BLaER1 treated with 17β-estradiol and CSF1 and Interleukin-3, amounts not matched to agents 10 nM and 100 nM (cell line): ENCODE results near the gene BBC3.

Experiments
- H3K27ac ChIP-seq, 11 experiments: shearing (Covaris generic); formaldehyde crosslinking; 2 replicates each; pipeline ENCODE4 v1.8.1; 2022
- H3K27me3 ChIP-seq, 11 experiments: shearing (Covaris generic); formaldehyde crosslinking; 2 replicates each; pipeline ENCODE4 v1.8.1; 2022
- H3K36me3 ChIP-seq, 11 experiments: shearing (Covaris generic); formaldehyde crosslinking; 2 replicates each; pipeline ENCODE4 v1.8.1; 2022
- H3K4me1 ChIP-seq, 10 experiments: shearing (Covaris generic); formaldehyde crosslinking; 2 replicates each; pipeline ENCODE4 v1.8.1; 2022
- H3K4me2 ChIP-seq, 11 experiments: shearing (Covaris generic); formaldehyde crosslinking; 2 replicates each; pipeline ENCODE4 v1.8.1; 2022
- H3K4me3 ChIP-seq, 10 experiments: shearing (Covaris generic); formaldehyde crosslinking; 2 replicates each; pipeline ENCODE4 v1.8.1; 2022
- H3K9ac ChIP-seq, 11 experiments: shearing (Covaris generic); formaldehyde crosslinking; 2 replicates each; pipeline ENCODE4 v1.8.1; 2022
- H3K9me3 ChIP-seq, 11 experiments: shearing (Covaris generic); formaldehyde crosslinking; replicated peaks in 1 of 11; 2 replicates each; pipeline ENCODE4 v1.8.1; 2022
- H4K20me1 ChIP-seq, 11 experiments: shearing (Covaris generic); formaldehyde crosslinking; 2 replicates each; pipeline ENCODE4 v1.8.1; 2022
- Cebpa-rat ChIP-seq, 11 experiments: shearing (Covaris generic); IDR thresholded peaks; 2 replicates each; pipeline ENCODE4 v1.8.1; 2022

Gene BBC3

DNA sequence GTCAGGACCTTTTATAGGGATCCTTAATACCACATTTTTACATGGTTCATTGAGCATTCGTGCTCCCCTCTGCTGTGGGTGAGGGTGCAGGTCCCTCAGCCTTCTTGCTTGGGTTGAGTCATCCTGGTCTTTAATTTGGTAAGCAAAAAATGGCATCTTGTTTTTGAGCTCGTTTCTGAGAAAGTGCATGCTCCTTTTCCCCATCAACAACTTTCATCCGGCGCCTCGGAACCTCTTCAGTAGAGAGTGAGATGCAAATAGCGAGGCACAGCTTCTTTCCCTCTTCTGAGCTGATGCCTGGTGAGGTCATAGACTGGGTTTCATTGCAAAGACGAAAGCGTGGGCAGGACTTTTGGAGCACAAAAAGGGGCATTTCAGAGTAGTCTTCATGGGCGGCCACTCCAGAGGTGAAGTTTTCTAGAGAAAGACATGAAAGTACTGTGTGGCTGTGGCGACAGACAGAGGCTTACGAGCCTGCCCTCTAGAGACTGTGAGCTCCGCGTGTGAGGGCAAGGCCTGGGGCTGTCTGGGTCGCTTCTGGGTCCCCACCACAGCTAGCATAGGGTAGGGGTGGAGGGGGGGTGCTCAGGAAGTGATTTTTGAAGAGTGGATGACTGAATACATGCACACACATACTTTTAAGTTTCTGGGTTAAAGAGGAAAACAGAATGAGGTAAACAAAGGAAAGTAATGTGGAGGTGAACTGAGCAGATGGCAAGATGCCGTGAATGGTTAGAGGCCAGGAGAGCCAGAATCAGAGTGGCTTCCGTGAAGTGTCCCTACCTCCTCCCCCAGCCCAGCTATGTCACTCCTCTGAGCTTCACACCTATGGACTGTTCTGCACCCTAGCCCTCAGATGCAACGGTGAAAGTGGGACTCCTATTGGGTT, 44.3 kb downstream of the BBC3 start:
- peak overlapping the region in 3 of 11 experiments; percentile 7 to 27 (median 15); a peak in 4 of 22 replicates for H3K9ac ChIP-seq
- H4K20me1 ChIP-seq = peaks cover 0 to 90% (median 48%) of the 10 kb centered on the region in 11 experiments; a peak in 18 of 22 replicates
- H3K27ac ChIP-seq = peak overlapping the region in 7 of 11 experiments; percentile 0 to 59 (median 22); a peak in 8 of 22 replicates
- TF ChIP-seq Cebpa-rat (IDR thresholded peaks at IDR 0.05) = no peak
- H3K9me3 ChIP-seq = no peaks in the 10 kb centered on the region
- H3K27me3 ChIP-seq = no peaks in the 10 kb centered on the region
- H3K4me3 ChIP-seq = no peak overlapping the region
- peaks cover 86 to 100% (median 98%) of the 10 kb centered on the region in 11 experiments for H3K36me3 ChIP-seq
- peaks cover 0 to 24% (median 16%) of the 10 kb centered on the region in 10 experiments; a peak in 17 of 20 replicates for H3K4me1 ChIP-seq
- peak overlapping the region in 8 of 11 experiments; percentile 2 to 49 (median 32); a peak in 14 of 22 replicates for H3K4me2 ChIP-seq

DNA sequence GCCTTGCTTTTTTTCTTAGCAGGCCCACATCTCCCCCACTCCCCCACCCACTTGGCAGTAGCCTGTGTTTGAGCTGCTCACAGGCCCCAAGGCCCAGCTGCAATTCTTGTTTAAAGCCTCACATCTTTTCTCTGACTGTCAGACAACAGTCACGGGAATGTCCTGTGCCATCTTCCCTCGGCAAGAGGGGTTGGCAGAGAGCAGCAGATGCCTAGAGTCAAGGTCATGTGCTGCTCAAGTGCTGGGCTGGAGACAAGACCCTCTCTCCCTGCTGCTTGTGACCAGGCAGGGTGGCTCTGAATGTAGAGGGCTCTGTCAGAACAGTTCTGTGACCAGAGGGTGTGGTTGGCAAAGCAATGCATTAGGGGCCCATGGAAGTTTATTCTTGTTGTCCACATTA, 47.4 kb downstream of the BBC3 start:
- peaks cover 79 to 100% (median 97%) of the 10 kb centered on the region in 11 experiments for H3K36me3 ChIP-seq
- peaks cover 0 to 88% (median 34%) of the 10 kb centered on the region in 11 experiments; a peak in 19 of 22 replicates for H4K20me1 ChIP-seq
- H3K4me1 ChIP-seq = peaks cover 0 to 27% (median 15%) of the 10 kb centered on the region in 10 experiments; a peak in 17 of 20 replicates

DNA sequence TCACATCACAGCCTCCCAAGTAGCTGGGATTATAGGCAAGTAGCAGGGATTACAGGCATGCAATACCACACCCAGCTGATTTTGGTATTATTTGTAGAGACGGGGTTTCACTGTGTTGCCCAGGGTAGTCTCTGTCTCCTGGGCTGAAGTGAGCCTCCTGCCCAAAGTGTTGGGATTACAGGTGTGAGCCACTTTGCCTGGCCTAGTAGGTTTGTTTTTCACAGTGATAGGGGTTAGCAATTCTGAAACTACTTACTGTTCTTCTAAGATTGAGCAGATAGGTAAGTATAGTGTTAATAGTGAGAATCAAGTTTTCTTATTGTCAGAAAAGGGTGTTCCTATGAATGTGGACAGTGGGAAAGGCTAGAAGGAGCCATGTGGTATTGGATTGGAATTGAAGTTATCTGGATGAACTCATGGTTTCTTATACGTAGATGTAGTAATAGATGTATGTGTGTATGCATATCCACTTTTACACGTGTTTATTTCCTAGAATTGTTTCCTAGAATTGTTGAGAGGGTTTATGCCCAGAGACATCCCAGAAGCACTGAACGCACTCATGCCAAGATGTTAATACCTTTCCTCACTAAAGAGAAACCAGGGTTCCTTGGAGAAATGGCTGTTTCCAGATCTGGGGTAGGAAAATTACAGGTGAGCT, 51.2 kb downstream of the BBC3 start:
- H3K9me3 ChIP-seq = no peaks in the 10 kb centered on the region
- no peak overlapping the region for H3K4me3 ChIP-seq
- no peaks in the 10 kb centered on the region for H3K27me3 ChIP-seq
- TF ChIP-seq Cebpa-rat (IDR thresholded peaks at IDR 0.05) = no peak
- no peak overlapping the region for H3K4me2 ChIP-seq
- H3K27ac ChIP-seq = peak overlapping the region in 1 of 11 experiments; percentile 36; a peak in 2 of 22 replicates
- peaks cover 6 to 81% (median 25%) of the 10 kb centered on the region in 11 experiments; a peak in 19 of 22 replicates for H4K20me1 ChIP-seq
- no peak overlapping the region for H3K9ac ChIP-seq
- H3K4me1 ChIP-seq = peaks cover 21 to 45% (median 32%) of the 10 kb centered on the region in 10 experiments
- H3K36me3 ChIP-seq = peaks cover 85 to 100% (median 95%) of the 10 kb centered on the region in 11 experiments

More for the DNA sequence above, 47.4 kb downstream of the BBC3 start:
- Histone ChIP-seq H3K9me3 (no peaks in the 10 kb centered on the region), H3K4me3 (no peak overlapping the region), H3K27ac (peak overlapping the region in 1 of 11 experiments; percentile 28; a peak in 1 of 22 replicates), H3K9ac (peak overlapping the region in 2 of 11 experiments; percentile 13 to 42; a peak in 2 of 22 replicates), H3K27me3 (no peaks in the 10 kb centered on the region), H3K4me2 (no peak overlapping the region)
- no peak for TF ChIP-seq Cebpa-rat (IDR thresholded peaks at IDR 0.05)

DNA sequence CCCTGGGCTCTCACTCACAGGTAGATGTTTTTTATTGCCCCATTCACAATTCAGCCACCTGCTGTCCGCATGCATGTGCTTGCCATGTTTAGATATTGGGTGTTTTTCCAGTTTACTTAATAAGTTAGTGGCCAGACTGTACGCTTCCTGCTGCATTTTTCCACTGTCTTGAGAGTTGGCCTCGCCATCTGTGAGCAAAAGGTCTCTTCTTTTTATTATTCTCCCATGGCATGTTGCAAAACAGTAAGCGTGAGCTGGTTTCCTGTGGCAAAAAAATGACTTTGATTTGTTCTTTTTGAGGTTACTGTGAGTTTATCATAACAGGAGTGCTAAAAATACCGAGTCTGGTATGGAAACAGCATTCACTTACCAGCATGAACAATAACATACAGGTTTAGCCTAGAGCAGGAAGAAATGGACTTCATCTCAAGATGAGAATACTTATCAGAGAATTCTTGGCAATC, 54.3 kb downstream of the BBC3 start:
- peak in 6 of 11 experiments; percentile 39 to 72 (median 52); a peak in 5 of 22 replicates for TF ChIP-seq Cebpa-rat (IDR thresholded peaks at IDR 0.05)
- H3K27me3 ChIP-seq = no peaks in the 10 kb centered on the region
- H4K20me1 ChIP-seq = peaks cover 6 to 60% (median 25%) of the 10 kb centered on the region in 11 experiments; a peak in 19 of 22 replicates
- peaks cover 21 to 47% (median 34%) of the 10 kb centered on the region in 10 experiments for H3K4me1 ChIP-seq
- peak overlapping the region in 4 of 10 experiments; percentile 18 to 40 (median 25); a peak in 4 of 20 replicates for H3K4me3 ChIP-seq
- H3K36me3 ChIP-seq = peaks cover 80 to 100% (median 93%) of the 10 kb centered on the region in 11 experiments
- peak overlapping the region; percentile 66 to 86 (median 81) for H3K4me2 ChIP-seq
- H3K9ac ChIP-seq = peak overlapping the region in 8 of 11 experiments; percentile 41 to 67 (median 60); a peak in 16 of 22 replicates
- H3K9me3 ChIP-seq = no peaks in the 10 kb centered on the region
- H3K27ac ChIP-seq = peak overlapping the region in 10 of 11 experiments; percentile 9 to 84 (median 74); a peak in 20 of 22 replicates

DNA sequence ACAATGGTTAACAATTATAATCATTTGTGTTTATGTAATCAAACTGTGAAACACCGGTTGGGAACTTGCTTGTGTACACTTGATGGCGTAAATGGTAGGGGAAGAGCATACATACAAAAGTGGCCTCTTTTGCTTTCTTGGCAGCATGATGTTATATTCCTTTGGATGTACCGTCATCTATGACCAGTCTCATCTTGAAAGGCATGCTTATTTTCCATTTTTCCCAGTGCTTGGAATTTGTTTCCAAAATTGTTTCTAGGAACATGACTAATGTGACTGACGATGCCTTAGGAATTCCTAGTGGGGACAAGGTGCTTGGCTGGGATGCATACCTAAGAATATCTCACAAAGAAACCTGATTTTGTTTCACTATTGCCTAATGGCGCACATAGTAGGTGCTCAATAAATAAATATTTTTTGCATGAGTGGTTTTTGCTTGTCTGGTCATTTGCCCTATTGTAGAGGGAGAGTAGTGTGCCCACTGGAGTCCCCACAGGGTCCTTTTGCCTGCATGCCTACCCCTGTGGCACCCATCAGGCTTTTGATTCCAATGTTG, 54.9 kb downstream of the BBC3 start:
- Histone ChIP-seq H3K4me2 (peak overlapping the region; percentile 66 to 86 (median 81)), H3K36me3 (peaks cover 84 to 100% (median 94%) of the 10 kb centered on the region in 11 experiments), H3K4me1 (peaks cover 21 to 47% (median 34%) of the 10 kb centered on the region in 10 experiments), H4K20me1 (peaks cover 6 to 62% (median 25%) of the 10 kb centered on the region in 11 experiments; a peak in 19 of 22 replicates), H3K9me3 (no peaks in the 10 kb centered on the region), H3K9ac (peak overlapping the region in 8 of 11 experiments; percentile 41 to 67 (median 60); a peak in 16 of 22 replicates), H3K27ac (peak overlapping the region in 10 of 11 experiments; percentile 9 to 84 (median 74); a peak in 19 of 22 replicates), H3K27me3 (no peaks in the 10 kb centered on the region), H3K4me3 (peak overlapping the region in 4 of 10 experiments; percentile 18 to 40 (median 25); a peak in 4 of 20 replicates)
- TF ChIP-seq Cebpa-rat (IDR thresholded peaks at IDR 0.05) = no peak

DNA sequence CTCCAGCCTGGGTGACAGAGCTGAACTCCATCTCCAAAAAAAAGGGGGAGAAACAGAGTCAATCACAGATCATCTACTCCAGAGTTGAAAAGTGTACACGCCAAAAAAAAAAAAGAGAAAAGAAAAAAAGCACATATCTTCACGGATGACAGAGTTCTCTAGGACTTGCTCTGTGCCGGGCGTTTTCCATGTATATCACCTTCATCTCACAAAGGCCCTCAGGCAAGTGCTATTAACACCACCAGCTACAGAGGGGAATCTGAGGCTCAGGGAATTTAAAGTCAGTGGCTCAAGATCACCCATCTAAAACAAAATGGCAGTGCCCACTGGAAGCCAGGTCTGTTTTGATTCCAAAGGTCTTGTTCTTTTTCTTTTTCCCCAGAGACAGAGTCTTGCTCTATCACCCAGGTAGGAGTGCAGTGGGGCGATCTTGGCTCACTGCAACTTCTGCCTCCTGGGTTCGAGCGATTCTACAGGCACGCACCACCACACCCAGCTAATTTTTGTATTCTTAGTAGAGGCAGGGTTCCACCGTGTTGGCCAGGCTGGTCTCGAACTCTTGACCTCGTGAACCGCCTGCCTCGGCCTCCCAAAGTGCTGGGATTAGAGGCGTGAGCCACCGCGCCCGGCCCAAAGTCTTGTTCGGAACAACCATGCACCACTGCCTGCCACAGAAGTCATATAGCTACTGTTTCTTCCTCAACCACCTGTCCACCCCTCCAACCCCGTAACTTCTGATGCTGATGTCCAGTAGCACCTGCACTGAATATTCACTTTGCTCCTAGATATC, 58.1 kb downstream of the BBC3 start:
- H3K4me3 ChIP-seq = no peak overlapping the region
- H3K9me3 ChIP-seq = no peaks in the 10 kb centered on the region
- H3K4me1 ChIP-seq = peaks cover 21 to 34% (median 33%) of the 10 kb centered on the region in 10 experiments
- no peak overlapping the region for H3K4me2 ChIP-seq
- no peak overlapping the region for H3K9ac ChIP-seq
- peak overlapping the region in 2 of 11 experiments; percentile 4 to 25; a peak in 1 of 22 replicates for H3K27ac ChIP-seq
- H3K27me3 ChIP-seq = no peaks in the 10 kb centered on the region
- TF ChIP-seq Cebpa-rat (IDR thresholded peaks at IDR 0.05) = no peak
- peaks cover 6 to 55% (median 24%) of the 10 kb centered on the region in 11 experiments; a peak in 19 of 22 replicates for H4K20me1 ChIP-seq
- peaks cover 86 to 100% (median 95%) of the 10 kb centered on the region in 11 experiments for H3K36me3 ChIP-seq
